SK-N-SH treated with all-trans-retinoic acid at 6 μM for 48 hours (cell line): ENCODE results near the gene ANKS6.

Experiments
- CREB5 ChIP-seq: fragments of 250-450 bp; sonication (Bioruptor Pico); IDR thresholded peaks from 2 replicates; pipeline ENCODE4 v1.5.1; 2020; ENCODE audit warnings: low read depth, mild to moderate bottlenecking, moderate library complexity
- CSRNP3 ChIP-seq: fragments of 250-450 bp; sonication (Bioruptor Pico); IDR thresholded peaks from 2 replicates; pipeline ENCODE4 v1.5.1; 2021; ENCODE audit warnings: mild to moderate bottlenecking, moderate library complexity
- ISL1 ChIP-seq: fragments of 250-450 bp; sonication (Bioruptor Pico); IDR thresholded peaks from 2 replicates; pipeline ENCODE4 v2.1.2; 2022; ENCODE audit warnings: mild to moderate bottlenecking, moderate library complexity
- OSR1 ChIP-seq: fragments of 250-450 bp; sonication (Bioruptor Pico); IDR thresholded peaks from 2 replicates; pipeline ENCODE4 v1.8.0; 2022; ENCODE audit warnings: moderate library complexity, mild to moderate bottlenecking, inconsistent platforms
- PATZ1 ChIP-seq: fragments of 250-450 bp; sonication (Bioruptor Pico); IDR thresholded peaks from 2 replicates; pipeline ENCODE4 v1.8.0; 2020; ENCODE audit warnings: mild to moderate bottlenecking, moderate library complexity, borderline replicate concordance
- PPARA ChIP-seq: fragments of 250-450 bp; sonication (Bioruptor Pico); IDR thresholded peaks from 2 replicates; pipeline ENCODE4 v1.5.0; 2020; ENCODE audit warnings: mild to moderate bottlenecking, borderline replicate concordance
- RARB ChIP-seq: fragments of 250-450 bp; sonication (Bioruptor Pico); IDR thresholded peaks from 2 replicates; pipeline ENCODE4 v1.8.0; 2021; ENCODE audit warnings: mild to moderate bottlenecking, moderate library complexity
- ZFP3 ChIP-seq: fragments of 250-450 bp; sonication (Bioruptor Pico); IDR thresholded peaks from 2 replicates; pipeline ENCODE4 v1.5.0; 2020; ENCODE audit warnings: mild to moderate bottlenecking, moderate library complexity
- ZFP30 ChIP-seq: fragments of 450-650 bp; formaldehyde crosslinking; IDR thresholded peaks from 2 replicates; pipeline ENCODE4 v1.5.0; 2022; ENCODE audit warnings: mild to moderate bottlenecking, moderate library complexity
- ZNF8 ChIP-seq: fragments of 450-650 bp; formaldehyde crosslinking; IDR thresholded peaks from 2 replicates; pipeline ENCODE4 v1.5.0; 2020; ENCODE audit warnings: mild to moderate bottlenecking, moderate library complexity

- TF ChIP-seq PATZ1 (CRISPR knock-in tag) (no peak), CREB5 (CRISPR knock-in tag) (no peak), ISL1 (CRISPR knock-in tag) (no peak), ZFP3 (CRISPR knock-in tag) (no peak), PPARA (CRISPR knock-in tag) (no peak), CSRNP3 (CRISPR knock-in tag) (no peak), ZFP30 (CRISPR knock-in tag) (no peak), RARB (CRISPR knock-in tag) (no peak), OSR1 (no peak), ZNF8 (CRISPR knock-in tag) (no peak)
Observed at GRCh38 chr9:98819231-98819630, 22.9 kb upstream of the ANKS6 start.
